22Rv1 (cell line): ENCODE measurements around the gene TRAF3IP3.

Experiments used
- CTCF ChIP-seq: fragments of 450-650 bp; IDR thresholded peaks from 2 replicates; pipeline ENCODE4 v1.5.1; 2017; ENCODE audit warnings: mild to moderate bottlenecking
- ZFX ChIP-seq: fragments of 450-650 bp; IDR thresholded peaks from 2 replicates; pipeline ENCODE4 v1.6.1; 2017; ENCODE audit warnings: antibody characterized with exemption, borderline replicate concordance

DNA sequence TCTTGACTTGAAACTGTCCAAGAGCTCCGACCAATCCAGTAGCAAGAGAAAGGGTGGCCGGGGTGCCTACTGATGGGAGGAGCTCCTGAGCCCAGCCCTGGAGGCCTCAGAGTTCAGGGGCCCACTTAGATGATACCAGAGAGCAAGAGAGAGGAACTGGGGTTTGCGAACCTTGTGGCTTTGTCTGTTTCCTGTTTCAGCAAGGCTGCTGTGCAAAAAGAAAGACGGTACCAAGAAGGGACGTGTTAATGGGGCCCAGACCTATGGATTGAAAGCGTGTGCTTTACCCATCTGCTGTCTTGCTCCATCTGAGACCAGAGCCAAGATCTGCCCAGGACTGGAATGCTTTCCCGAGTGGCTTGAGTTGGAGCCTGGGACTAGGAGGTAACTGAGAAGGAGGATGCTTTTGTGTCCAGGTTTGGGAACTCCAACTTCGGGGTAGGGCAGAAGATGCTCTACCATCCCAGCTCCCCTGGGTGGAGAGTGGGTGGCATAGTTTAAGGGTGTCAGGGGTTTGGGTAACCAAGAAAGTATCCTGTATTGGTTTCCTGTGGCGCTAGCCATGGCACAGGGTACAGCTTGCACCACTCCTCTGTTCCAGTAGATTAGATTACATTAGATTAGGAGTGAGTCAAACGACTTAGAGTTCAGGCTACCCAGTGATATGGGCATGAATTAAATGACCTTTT lies at the start of gene TRAF3IP3:
- TF ChIP-seq CTCF (no peak), ZFX (no peak)
